Measurements from ENCODE around the gene MYOZ2.

MYOZ2 gene

GRCh38 chr4:119205690-119206089, 70.1 kb downstream of the MYOZ2 start:
- no peak for DNase-seq

GRCh38 chr4:119206178-119206577, 70.5 kb downstream of the MYOZ2 start:
- DNase-seq: no peak

DNA sequence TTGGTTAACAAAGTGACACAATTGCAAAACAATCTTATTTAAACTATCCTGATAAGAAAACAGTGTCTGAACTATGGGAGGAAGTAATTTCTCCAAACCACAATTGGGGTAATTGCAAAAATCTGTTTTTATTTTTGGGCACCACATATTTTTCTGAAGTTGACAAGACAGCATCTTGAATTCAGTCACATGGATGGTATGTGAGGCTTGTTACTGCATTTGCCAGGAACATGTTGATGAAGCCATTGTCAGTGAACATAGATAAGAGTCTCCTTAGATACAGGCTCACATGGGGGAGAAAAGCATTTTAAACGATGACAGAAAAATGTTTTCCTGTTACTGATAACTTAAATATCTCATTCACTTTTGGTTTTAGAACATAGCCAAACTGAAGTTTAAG, 71.4 kb downstream of the MYOZ2 start:
- DNase-seq: no peak

DNA sequence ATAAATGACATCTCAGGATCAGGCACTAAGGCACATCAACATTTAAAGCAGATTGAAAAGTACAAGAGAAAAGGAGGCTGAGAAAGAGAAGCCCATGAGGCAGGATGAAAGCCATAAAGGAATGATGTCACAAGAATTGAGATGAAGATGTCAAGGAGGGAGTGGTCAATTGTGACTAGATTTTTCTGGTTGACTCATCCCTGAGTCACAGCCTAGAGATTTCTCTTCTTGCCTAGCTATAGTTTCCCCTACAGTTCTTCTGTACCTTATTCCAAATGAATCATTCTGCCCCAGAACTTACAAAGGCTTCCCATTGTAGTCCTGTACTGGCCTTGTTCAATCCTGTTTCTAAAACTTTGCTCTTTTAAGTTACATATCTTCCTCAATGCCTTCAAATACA, 73.4 kb downstream of the MYOZ2 start:
- no peak for DNase-seq

GRCh38 chr4:119209586-119209985, 74.0 kb downstream of the MYOZ2 start:
- no peak for DNase-seq

DNA sequence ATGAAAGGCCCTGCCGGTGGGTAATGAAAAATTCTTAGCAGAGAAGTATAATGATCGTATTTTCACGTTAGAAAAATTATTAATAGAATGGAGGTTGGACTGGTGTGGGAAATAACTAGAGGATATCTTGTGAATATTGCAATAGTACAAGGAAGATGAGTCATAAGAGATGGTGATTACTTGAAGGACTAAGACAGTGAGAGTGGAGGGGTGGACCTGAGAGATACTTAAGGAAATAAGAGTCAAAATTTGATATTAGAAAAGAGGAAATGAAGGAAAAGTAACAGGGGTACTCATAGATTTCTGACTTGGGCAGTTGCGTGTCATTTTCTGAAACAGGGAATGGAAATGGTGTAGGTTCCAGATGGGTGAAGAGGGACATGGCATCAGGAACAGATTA, 75.1 kb downstream of the MYOZ2 start:
- DNase-seq: no peak

DNA sequence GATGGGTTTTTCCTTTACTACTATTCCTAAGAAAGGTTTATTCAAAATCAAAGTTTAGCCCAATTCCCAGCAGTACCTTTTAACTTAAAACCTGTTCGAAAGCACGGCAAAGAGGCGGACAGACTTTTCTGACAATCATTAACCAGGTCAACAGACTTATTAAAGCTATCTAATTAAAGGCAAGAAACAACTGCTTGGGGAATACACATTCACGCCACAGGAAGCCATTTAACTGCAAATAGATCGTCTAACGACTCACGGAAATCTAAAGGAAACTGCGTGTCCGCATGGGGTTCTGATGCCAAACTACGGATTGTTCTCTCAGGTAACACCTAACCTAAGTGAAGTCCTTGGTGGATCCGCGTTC, 76.2 kb downstream of the MYOZ2 start:
- no peak for DNase-seq

DNA sequence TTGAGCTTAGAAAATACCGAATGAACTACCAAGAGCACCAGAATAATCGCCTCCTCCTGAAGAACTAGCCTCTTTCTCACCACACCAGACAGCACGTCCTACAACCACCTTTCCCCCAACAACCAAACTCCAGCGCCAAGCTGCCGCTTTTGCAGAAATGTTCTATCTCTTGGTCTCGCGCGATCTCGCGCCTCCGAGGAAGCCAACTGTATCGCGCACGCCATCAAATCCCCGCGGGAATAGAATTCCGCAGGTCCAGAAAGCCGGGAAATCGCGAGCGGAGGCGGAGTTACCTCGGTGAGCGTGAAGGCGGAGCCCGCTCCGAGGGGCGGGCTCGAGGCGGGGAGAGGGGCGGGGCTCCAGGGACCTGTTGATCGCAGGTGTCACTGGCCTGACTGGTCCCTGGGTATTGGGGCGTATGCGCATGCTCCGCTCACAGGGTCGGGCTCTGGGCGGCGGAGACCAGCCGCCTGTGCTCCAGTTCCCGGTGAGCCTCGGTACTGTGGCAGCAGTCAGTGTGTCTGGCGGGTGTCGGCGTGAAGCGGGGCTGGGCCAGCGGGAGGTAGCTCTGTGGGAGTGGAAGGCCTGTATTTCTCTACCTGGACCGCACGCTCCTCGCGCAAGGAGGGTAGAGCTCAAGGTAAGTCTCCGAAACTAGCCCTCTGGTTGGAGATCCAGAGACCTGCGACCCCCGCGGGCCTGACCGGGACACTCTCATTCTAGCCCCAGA, 76.8 kb downstream of the MYOZ2 start, which contains the start of gene USP53:
TSS of gene USP53 (plus strand) at position 480 of the 730 bp plus-strand sequence. CDS start 27,047 bp downstream, outside the sequence.
- DNase-seq: peak; percentile 94

- peak; percentile 82 for DNase-seq
Observed at GRCh38 chr4:119212964-119213606, 77.5 kb downstream of the MYOZ2 start.

DNA sequence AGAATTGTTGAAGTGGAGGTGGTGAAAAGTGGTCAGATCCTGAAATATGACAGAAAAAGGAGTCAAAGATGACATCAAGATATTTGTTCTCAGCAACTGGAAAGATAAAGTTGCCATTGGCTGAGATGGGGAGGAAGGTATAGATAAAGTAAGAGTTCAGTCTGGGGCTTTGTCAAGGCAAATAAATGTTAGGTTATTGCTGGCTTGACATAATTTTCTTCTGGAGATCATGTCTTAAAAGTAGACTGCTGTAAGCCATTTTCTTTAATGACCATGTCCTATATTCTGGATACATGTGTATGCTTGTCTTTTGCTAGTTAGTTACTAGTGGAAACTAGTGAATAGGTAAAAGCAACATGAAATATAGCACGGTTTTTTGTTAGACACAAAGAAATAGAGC, 82.5 kb downstream of the MYOZ2 start:
- no peak for DNase-seq

GRCh38 chr4:119221412-119221811, 85.8 kb downstream of the MYOZ2 start:
- no peak for DNase-seq

GRCh38 chr4:119227690-119228089, 92.1 kb downstream of the MYOZ2 start:
- DNase-seq: no peak

DNA sequence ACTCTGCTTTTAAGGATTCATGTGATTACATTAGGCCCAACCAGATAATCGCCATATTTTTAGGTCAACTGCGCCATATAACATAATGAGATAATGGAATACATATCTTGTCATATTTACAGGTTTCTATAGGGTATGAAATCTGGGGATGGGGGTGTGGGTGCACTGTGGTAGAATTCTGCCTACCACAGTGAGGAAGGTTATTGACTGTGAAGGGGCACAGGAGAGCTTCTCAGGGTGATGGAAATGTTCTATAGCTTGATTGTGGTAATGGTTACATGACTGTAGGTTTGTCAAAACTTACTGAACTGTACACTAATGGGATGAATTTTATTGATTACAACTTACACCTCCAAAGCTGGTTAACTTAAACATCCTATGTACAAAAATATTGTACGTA, 92.8 kb downstream of the MYOZ2 start:
- DNase-seq: no peak

- DNase-seq: no peak
Observed at GRCh38 chr4:119229908-119230687, 94.5 kb downstream of the MYOZ2 start.

DNA sequence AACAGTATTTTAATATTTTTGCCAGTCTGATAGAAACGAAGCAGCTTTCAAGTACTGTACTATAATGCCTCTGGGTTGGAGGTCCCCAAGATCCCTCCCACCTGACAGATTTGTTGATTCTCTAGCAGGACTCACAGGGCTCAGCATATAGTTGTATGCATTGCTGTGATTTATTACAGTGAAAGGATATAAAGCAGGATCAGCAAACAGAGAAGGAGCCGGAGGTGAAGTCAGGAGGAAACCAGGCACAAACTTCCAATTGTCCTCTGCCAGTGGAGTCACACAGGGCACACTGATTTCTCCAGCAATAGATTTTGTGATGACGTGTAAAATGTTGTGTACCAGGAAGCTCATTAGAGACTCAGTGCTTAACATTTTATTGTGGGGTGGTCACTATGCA, 95.9 kb downstream of the MYOZ2 start:
- DNase-seq: no peak

DNA sequence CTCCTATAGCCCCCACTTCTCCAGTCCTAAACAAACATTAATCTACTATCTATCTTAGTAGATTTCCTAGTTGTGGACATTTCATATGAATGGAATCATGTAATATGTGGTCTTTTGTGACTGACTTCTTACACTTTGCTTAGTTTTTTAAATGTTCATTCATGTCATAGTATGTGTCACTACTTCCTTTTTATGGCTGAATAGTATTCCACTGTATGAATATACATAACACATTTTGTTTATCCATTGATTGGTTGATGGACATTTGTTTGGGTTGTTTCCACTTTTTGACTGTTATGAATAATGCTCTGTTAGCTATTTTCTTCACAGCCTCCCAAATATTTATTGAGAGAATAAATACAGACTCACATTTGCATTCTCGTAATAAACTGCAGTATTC, 96.7 kb downstream of the MYOZ2 start:
- no peak for DNase-seq

GRCh38 chr4:119233191-119233590, 97.6 kb downstream of the MYOZ2 start:
- no peak for DNase-seq

GRCh38 chr4:119233750-119234149, 98.1 kb downstream of the MYOZ2 start:
- DNase-seq: no peak

DNA sequence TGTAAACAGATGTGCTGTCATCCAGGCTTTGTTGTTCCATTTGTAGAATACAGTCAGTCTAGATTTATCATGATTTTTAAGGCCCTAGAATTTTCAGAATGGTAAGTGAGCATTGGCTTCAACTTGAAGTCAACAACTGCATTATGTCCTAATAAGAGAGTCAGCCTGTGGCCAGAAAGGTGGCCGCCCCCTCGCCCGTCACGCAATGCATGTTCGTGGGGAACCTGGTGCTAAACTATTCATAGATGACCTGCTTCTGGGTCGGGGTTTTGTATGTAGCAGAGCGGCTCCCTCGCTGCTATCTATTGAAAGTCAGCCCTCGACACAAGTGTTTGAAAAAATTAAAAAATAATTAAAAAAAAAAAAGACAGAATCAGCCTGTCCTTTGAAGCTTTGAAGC, 101.6 kb downstream of the MYOZ2 start:
- no peak for DNase-seq
